Spleen (tissue), 11 donors: ENCODE measurements around the gene ATP1B3. TPM values are rescaled to one million over a fixed set of nuclear protein-coding genes. Genes with fewer than 3 reads are reported as not detected.

Source experiments
- DNase-seq: peaks from one replicate; pipeline ENCODE4 v3.0.0-alpha.2; 2020
- H3K27ac ChIP-seq, 8 donors: fragments of 200-600 bp; sonication (generic) in 7 of 8; 1 replicate in 4 of 8; 2 replicates in 4 of 8; pipeline versions ENCODE4 v1.5.0 to v1.8.0; 2016 to 2021; ENCODE audit warnings: inconsistent platforms in 4 of 8, mild to moderate bottlenecking in 4 of 8, moderate library complexity in 1 of 8
- H3K27me3 ChIP-seq, 7 donors: fragments of 200-600 bp; sonication (generic) in 6 of 7; replicated peaks in 1 of 7; 1 replicate in 4 of 7; 2 replicates in 3 of 7; pipeline versions ENCODE4 v1.5.0 to v1.8.0; 2016 to 2021; ENCODE audit warnings: inconsistent platforms in 3 of 7, mild to moderate bottlenecking in 1 of 7
- H3K36me3 ChIP-seq, 6 donors: fragments of 200-600 bp; sonication (generic) in 5 of 6; 1 replicate in 4 of 6; 2 replicates in 2 of 6; pipeline versions ENCODE4 v1.5.0 to v1.8.0; 2016 to 2021; ENCODE audit warnings: inconsistent platforms in 2 of 6
- H3K4me1 ChIP-seq, 6 donors: fragments of 200-600 bp; sonication (generic) in 5 of 6; 1 replicate in 3 of 6; 2 replicates in 3 of 6; pipeline versions ENCODE4 v1.5.0 to v1.8.0; 2016 to 2021; ENCODE audit warnings: inconsistent platforms in 3 of 6
- H3K4me3 ChIP-seq, 8 donors: fragments of 200-600 bp; sonication (generic) in 7 of 8; 1 replicate in 4 of 8; 2 replicates in 4 of 8; pipeline versions ENCODE4 v1.5.0 to v1.8.0; 2016 to 2021; ENCODE audit warnings: inconsistent platforms in 4 of 8, mild to moderate bottlenecking in 4 of 8, moderate library complexity in 2 of 8
- H3K9me3 ChIP-seq, 8 donors: fragments of 200-600 bp; sonication (generic) in 7 of 8; 1 replicate in 4 of 8; 2 replicates in 4 of 8; pipeline versions ENCODE4 v1.5.0 to v1.8.0; 2016 to 2021; ENCODE audit warnings: inconsistent platforms in 4 of 8
- CTCF ChIP-seq, 11 experiments: fragments of 200-600 bp in 7 of 11; fragments of 450-650 bp in 4 of 11; sonication (generic) in 4 of 11; IDR thresholded peaks in 8 of 11; conservative IDR thresholded peaks in 3 of 11; 1 replicate in 7 of 11; 2 replicates in 4 of 11; pipeline versions ENCODE4 v1.4.0 to v1.8.0; 2016 to 2021; ENCODE audit warnings: antibody characterized with exemption in 11 of 11, inconsistent platforms in 4 of 11, mild to moderate bottlenecking in 1 of 11
- POLR2A ChIP-seq, 3 donors: fragments of 450-650 bp; IDR thresholded peaks; one replicate each; pipeline ENCODE4 v1.5.1; 2017; ENCODE audit warnings: antibody characterized with exemption in 3 of 3, mild to moderate bottlenecking in 1 of 3
- POLR2AphosphoS5 ChIP-seq, 3 donors: sonication (generic); formaldehyde crosslinking; IDR thresholded peaks; one replicate each; pipeline ENCODE4 v1.5.1; 2017; ENCODE audit warnings: antibody characterized with exemption in 3 of 3
- WGBS, 5 donors: extraction: QIAGEN DNeasy Blood & Tissue Kit in 3 of 5; methylation state at CpG; one replicate each; pipeline versions ENCODE4 v1.1.5 to v1.1.7; 2013 to 2018; 5-methylcytosine and 5-hydroxymethylcytosine counted together
- intact Hi-C: fragments of 100-400 bp; cut with DNase I; formaldehyde crosslinking; loops from one replicate; pipeline ENCODE4 v1.15.0; 2023; ENCODE audit warnings: low total_unique reads
- polyA plus RNA-seq, 3 donors: library from polyadenylated mRNA; stranded (reverse); fragments of 200-250 nt; gene quantifications; one replicate each; pipeline ENCODE4 v1.2.1, GENCODE V29; 2013
- total RNA-seq, 7 donors: library from RNA; depleted of rRNA in 3 of 7; stranded (reverse); fragments of >200 nt in 3 of 7; fragmentation: NEBNext Ultra II Directional in 4 of 7; extraction: Animal tissue kit (Norgen Biotek cat#: 25700) in 4 of 7; gene quantifications; one replicate each; pipeline versions ENCODE4 v1.1.0 to v1.2.1, GENCODE V29; 2016 to 2021
- donor health status: healthy with polysubstance abuse.
- donor health status: DM: no; HTN: no; CAD: no; lungs with moderate emphysema.
- donor health status: DM: no; HTN: no; CAD: no.
- donor health status: Bipolar disorder and iron deficiency.
- donor health status: healthy.
- donor health status: DM: no; HTN: no; CAD: no.
- donor health status: DM: yes; HTN: yes; CAD: no.

Gene ATP1B3
- total and polyA plus RNA-seq, 10 donors: 35.7 to 80.1 (median 66.4) TPM

GRCh38 chr3:141929341-141929995 is 53.0 kb downstream of the ATP1B3 start:
- no peaks in the 10 kb centered on the region for H3K4me1 ChIP-seq
- intact Hi-C loops: no loop called here
- peaks cover 0 to 48% (median 12%) of the 10 kb centered on the region in 6 donors for H3K36me3 ChIP-seq
- TF ChIP-seq POLR2A (IDR thresholded peaks at IDR 0.05) (no peak), CTCF (IDR thresholded peaks at IDR 0.05 in 8 of 11, conservative IDR thresholded peaks at IDR 0.05 in 3 of 11) (no peak), POLR2AphosphoS5 (IDR thresholded peaks at IDR 0.05) (no peak)
- H3K9me3 ChIP-seq: no peaks in the 10 kb centered on the region
- H3K4me3 ChIP-seq: no peak overlapping the region
- WGBS, 5 donors: 78 to 92% (median 87%) methylated on average over 7 of the region's 7 CpGs
- H3K27me3 ChIP-seq: no peaks in the 10 kb centered on the region
- H3K27ac ChIP-seq: no peak overlapping the region
- no peak for DNase-seq

DNA sequence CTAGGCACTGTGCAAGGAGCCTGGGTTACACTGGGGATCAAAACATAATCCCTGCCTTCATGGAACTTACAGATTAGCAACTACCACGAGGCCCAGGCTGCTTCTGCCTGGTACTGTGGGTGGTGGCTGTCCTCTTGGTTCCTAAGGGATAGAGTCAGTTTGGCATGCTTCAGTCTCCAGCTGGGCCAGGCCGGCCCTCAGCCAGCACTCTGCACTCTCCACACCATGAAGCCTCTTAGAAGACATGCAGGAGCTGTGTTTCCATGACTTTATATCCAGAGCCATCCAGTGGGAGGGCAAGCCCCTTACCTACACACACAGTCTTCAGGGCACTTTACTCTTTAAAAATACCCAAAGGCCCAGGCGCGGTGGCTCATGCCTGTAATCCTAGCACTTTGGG is 54.4 kb downstream of the ATP1B3 start:
- 93 to 96% (median 95%) methylated on average over 4 of the region's 4 CpGs for WGBS, 5 donors
- Histone ChIP-seq H3K36me3 (peaks cover 0 to 35% (median 9%) of the 10 kb centered on the region in 6 donors), H3K4me1 (no peaks in the 10 kb centered on the region), H3K27me3 (no peaks in the 10 kb centered on the region), H3K27ac (no peak overlapping the region), H3K9me3 (no peaks in the 10 kb centered on the region), H3K4me3 (no peak overlapping the region)
- intact Hi-C loops: no loop called here
- TF ChIP-seq CTCF (IDR thresholded peaks at IDR 0.05 in 8 of 11, conservative IDR thresholded peaks at IDR 0.05 in 3 of 11) (no peak), POLR2A (IDR thresholded peaks at IDR 0.05) (no peak), POLR2AphosphoS5 (IDR thresholded peaks at IDR 0.05) (no peak)
- DNase-seq: no peak

- Histone ChIP-seq H3K27me3 (no peaks in the 10 kb centered on the region), H3K9me3 (no peaks in the 10 kb centered on the region), H3K4me1 (no peaks in the 10 kb centered on the region), H3K27ac (no peak overlapping the region), H3K4me3 (no peak overlapping the region), H3K36me3 (peaks cover 0 to 6% (median 0%) of the 10 kb centered on the region in 6 donors)
- no peak for DNase-seq
- TF ChIP-seq CTCF (IDR thresholded peaks at IDR 0.05 in 8 of 11, conservative IDR thresholded peaks at IDR 0.05 in 3 of 11) (no peak), POLR2AphosphoS5 (IDR thresholded peaks at IDR 0.05) (no peak)
- intact Hi-C loops: no loop called here
- WGBS, 5 donors: 72 to 83% (median 76%) methylated on average over 16 of the region's 16 CpGs
These were observed 57.2 kb downstream of the ATP1B3 start for GRCh38 chr3:141933421-141934300.

- WGBS, 5 donors: 88 to 91% (median 89%) methylated on average over 4 of the region's 4 CpGs
- Histone ChIP-seq H3K4me3 (no peak overlapping the region), H3K27ac (no peak overlapping the region), H3K27me3 (no peaks in the 10 kb centered on the region), H3K9me3 (no peaks in the 10 kb centered on the region), H3K4me1 (no peaks in the 10 kb centered on the region), H3K36me3 (no peaks in the 10 kb centered on the region)
- intact Hi-C loops: no loop called here
- TF ChIP-seq POLR2AphosphoS5 (IDR thresholded peaks at IDR 0.05) (no peak), CTCF (IDR thresholded peaks at IDR 0.05 in 8 of 11, conservative IDR thresholded peaks at IDR 0.05 in 3 of 11) (no peak), POLR2A (IDR thresholded peaks at IDR 0.05) (no peak)
- DNase-seq: no peak
These were observed 57.9 kb downstream of the ATP1B3 start for GRCh38 chr3:141934354-141934753.
